Caki2 (cell line): ENCODE results near the gene ZNF664. TPM values are rescaled to one million over a fixed set of nuclear protein-coding genes. Genes with fewer than 3 reads are reported as not detected.

Source experiments
- DNase-seq: peaks from one replicate; pipeline ENCODE4 v3.0.0-alpha.2; 2015; ENCODE audit warnings: low read depth
- in situ Hi-C: cut with HindIII; loops from 2 replicates; pipeline ENCODE4 v1.10.0; 2016; ENCODE audit warnings: low sequenced_read_pairs, low pct_unique_long_range_greater_than_20kb, mixed read lengths
- total RNA-seq: library from RNA; depleted of rRNA; stranded (reverse); fragments of >200 nt; shearing (Covaris generic); gene quantifications from 2 replicates; pipeline ENCODE4 v1.2.3, GENCODE V29; 2014; ENCODE audit warnings: low replicate concordance

ZNF664 gene
- total RNA-seq, 1 experiment from 2014 or later, result 44.9 TPM

DNA sequence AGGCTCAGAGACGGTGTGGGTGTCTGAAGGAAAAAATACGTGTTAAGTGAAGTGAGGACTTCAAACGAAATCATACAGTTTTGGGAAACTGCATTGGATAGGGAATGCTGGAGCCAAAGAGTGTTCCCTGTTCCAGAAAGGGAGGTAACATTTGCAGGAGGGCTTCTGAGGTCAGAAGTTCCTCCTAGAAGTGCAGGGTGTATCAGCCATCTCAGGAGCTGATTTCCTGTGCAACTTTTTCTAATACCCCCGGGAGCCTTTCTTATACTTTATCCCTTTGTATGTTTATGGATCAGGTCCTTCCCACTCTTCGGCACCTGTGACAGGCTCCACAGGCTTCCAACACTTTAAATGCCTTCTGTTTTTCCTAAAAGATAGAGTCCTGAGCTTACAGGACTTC, 24.9 kb downstream of the ZNF664 start:
- DNase-seq, result no peak
- in situ Hi-C loops, result no loop called here

DNA sequence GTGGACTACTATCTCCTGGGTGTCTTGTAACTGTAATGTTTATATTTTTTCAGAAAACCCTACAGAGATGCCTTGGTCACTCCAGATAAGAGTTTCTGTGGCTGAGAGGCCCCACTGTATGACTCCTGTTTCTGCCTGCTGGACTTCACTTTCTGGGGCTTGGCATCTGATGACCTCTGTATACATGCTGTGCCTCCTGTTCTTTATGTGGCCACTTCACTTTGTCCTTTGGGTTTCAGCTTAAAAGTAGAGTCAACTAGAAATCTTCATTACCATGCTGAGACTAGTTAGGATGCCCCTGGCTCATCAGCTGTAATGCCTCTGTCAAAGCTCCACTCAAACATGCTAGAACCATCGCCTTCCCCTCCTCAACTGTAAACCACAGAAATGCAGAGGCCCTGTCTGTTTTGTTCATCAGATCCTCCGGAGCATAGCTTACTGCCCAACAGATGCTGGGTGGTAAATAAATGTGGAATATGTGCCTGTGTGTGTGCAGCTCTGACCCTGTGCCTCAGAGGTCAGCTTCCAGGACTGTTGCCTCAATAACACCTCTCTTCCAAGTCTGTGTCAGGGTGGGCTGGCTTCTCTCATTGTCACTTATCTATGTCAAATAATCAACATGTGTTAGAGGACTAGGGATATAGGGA, 25.5 kb downstream of the ZNF664 start:
- no peak for DNase-seq
- in situ Hi-C loops, result no loop called here

DNA sequence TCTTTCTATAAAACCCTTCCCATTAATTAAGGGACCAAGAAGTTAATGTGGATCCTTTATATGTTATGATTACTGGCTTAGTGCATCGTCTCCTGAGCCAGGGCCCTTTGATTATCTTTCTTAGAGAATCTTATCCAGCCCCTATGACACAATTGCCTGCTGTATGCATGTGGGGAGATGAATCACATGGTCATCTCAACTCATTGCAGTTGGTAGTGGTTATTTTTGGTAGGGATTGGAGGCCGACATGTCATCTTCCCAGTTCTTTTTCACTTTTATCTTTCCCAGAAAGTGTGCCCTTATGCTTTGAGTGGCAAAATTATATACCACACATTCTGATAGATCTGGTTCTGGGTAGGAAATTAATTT, 26.0 kb downstream of the ZNF664 start:
- in situ Hi-C loops, result no loop called here
- DNase-seq, result no peak

DNA sequence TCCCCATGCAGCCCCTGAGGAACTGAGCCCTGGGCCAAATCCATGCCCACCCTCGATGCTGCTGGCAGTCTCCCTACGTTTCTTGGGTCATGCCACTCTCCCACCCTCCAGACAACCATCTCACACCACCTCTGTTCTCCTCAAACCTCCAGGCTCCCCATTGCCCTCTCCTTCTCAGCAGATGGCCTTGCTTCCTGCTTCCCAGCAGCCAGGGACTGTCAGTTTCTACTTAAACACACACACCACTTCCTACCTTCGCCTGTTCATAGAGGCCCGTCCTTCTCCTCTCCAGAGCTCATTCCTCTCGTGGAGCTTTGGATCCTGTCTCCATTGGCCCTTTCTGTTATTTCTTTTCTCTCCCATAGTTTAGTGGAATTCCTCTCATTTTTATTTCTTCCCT, 27.1 kb downstream of the ZNF664 start:
- DNase-seq, result no peak
- in situ Hi-C loops, result no loop called here

DNA sequence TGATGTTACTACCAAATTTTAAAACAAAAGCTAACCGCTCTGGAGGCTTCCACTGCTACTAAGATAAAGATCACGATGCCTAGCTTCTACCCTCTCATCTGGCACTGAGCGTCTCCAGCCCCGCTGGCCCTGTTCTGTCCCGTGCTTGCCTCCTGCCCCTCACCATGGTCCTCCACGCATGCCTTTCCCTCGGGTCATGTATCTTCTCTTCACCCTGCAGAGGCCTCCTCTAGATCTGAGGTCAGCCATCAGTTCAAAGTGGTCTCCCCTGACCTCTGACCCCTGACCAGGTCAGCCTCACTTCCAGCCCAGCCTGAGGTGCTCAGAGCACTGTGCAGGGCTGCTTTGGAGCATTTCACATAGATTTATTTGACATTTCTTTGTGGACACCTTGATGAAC, 28.3 kb downstream of the ZNF664 start:
- in situ Hi-C loops, result no loop called here
- DNase-seq, result no peak

DNA sequence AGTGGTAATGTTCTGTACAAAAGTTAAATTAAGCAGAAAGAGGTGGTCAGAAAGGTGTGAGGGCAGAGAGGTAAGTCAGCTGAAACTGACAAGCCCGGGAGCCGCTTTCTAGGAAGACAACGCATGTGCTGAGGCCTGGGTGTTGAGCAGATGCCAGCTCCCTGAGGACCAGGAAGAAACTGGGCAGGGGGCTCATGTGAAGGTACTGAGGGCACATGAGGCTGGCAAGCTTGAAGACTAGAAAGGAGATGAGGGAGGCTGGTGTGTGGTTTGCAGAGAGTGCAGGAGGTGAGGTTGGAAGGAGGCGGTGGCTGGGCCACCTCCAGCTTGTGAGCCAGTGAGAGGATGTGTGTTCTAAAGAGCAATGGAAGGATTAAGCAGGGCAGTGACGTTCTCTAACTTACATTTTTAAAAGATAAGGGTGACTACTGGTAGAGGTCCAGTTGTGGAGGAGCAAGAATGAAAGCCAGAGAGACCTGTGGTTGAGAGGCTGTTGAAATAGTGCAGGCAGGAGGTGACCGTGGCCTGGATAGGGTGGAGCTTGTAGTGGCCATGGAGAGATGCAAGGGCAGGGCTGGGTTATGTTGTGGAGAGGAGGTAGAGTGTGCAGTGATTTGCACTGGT, 29.1 kb downstream of the ZNF664 start:
- in situ Hi-C loops, result no loop called here
- no peak for DNase-seq

DNA sequence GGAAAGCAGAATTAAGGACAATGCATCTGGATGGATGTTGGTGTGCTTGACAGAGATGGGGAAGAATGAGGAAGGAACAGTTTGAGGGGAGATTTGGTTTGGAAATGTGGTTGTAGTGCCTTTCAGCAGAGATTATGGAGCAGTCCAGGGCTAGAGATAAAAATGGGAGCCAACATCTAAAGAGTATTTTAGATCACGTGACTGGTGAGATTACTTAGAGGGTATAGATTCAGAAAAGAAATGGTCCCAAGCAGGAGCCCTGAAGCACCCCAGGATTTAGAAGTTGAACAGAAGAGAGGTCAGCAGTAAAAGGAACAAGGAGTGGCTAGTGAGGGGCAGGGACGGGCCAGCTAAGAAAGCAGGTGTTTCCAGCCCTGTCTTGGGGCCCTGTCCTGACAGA, 29.6 kb downstream of the ZNF664 start:
- no peak for DNase-seq
- in situ Hi-C loops, result no loop called here

DNA sequence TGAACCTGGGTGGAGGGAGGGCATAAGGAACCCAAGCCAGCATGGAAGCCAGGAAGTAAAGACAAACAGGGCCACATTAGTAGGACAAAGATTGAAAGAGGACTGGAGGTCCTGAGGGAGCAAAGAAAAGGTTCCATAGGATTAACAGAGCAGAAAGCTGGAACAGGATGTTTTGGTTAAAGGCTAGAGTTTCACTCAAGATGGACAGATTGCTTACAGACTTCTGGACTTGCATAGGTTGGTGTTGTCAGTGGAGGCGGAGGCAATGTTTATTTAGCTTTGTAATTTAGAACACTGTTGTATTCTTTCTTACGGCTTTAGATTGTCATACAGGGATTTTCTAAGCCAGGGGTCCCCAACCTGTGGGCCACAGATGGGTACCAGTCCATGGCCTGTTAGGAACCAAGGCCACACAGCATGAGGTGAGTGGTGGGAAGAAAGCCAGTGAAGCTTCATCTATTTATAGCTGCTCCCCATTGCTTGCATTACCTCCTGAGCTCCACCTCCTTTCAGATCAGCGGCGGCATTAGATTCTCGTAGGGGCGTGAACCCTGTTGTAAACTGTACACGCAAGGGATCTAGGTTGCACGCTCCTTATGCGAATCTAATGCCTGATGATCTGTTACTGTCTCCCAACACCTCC, 31.3 kb downstream of the ZNF664 start:
- DNase-seq, result no peak
- in situ Hi-C loops, result no loop called here

DNA sequence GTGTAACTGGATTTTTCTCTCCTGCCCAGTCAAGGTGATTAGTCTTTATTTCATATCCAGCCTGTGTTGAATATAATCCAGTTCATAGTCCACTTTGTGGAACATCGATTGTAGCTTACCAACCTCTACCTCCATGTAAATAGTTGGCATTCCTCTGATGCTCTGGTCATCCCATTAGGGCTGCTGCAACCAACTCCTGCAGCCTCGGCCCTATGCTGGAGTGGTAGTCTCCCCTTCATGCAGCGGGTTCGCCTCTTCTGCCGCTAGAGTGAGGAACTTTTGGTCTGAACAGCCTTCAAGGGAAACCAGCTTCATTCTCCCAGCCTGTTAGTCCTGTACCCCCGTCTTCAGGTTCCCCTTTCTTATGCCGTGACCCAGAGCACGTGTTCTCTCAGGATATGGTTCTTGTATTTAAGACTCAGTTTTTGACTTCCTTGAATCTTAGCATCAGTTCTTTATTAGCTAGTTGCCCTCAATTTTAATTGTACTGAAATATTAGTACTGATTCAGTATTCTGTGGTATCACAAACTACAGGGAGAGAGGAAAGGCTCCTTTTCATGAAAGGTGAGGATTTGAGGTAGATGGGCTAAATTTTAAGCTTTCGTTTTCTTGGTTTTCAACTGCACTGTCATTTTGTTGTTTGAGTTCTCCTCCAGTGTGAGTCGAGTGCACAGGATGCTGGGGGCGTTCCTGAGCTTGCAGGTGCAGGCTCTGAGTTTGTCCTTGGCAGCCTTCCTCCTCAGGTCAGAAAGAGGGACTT, 33.2 kb downstream of the ZNF664 start:
- no peak for DNase-seq
- in situ Hi-C loops, result no loop called here

DNA sequence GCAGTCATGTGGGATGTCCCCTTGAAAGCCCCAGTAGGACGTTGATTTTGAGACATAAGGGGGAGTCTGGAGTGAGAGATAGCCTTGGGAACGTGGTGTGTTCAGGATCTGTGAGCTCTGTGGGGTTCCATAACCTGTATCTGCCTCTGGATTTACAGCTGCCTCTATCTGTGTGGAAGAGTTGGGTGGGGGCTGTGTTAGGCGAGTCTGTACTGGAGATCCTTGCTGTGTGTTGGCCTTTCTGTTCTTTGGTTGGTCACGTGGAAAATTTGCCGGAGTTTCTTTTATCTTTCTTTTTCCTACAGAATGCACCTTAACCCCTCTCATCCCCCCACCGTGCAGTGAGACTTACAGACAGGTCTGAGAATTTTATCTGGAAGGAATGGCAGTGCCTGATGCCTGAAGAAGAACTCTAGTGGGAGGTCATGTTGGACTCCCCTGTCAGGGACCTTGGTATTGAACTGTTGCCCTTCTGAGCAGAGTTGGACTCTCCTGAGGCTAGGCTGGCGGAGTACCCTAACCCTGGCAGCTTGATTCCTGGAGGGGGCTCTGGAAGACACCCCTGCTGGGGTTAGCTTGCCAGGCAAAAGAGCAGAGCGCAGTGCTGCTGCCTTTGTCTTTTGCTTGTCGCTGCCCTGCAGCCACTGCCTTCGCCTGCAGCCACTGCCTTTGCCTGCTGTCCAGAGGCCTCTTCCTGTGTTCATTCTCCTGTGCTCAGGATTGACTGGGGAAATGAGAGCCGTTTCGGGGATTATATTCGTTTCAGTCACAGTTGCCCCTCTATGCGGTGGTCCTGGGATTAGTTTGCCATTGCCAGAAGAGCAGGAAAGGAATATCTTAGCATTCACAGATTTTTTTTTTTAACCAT, 34.1 kb downstream of the ZNF664 start:
- in situ Hi-C loops, result no loop called here

DNA sequence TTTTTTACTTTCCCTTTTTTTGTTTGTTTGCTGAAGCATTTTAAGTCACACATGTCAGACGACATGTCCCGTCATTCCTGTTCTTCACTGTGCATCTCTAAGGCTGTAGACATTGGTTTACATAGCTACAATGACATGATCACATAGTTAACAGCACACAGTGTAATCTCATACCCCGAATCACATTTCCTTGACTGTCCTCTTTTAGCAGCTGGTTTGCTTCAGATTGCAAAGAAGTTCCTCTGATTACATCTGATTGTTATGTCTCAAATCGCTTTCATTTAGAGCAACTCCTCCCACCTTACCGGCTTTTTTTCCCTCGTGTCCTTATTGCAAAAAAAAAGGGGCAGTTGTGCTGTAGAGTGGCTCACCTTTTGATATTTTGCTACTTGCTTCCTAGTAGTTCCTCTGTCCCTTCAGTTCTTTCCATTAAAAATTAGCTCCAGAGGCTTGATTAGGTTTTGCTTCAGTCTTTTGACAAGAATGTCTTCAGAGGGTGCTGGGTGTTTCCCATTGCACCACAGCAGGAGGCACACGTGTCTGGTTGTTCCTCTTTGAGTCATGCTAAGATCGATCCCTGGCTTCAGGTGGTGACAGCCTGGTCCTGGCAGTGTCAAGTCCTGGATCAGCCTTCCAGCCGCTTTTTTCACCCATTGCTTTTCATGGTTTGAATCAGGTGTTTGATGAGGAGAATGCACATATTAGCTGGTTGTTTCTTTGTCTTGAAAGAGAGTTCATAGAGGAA, 35.0 kb downstream of the ZNF664 start:
- in situ Hi-C loops, result no loop called here
- DNase-seq, result no peak

More for the DNA sequence above, 34.1 kb downstream of the ZNF664 start:
- DNase-seq, result no peak

DNA sequence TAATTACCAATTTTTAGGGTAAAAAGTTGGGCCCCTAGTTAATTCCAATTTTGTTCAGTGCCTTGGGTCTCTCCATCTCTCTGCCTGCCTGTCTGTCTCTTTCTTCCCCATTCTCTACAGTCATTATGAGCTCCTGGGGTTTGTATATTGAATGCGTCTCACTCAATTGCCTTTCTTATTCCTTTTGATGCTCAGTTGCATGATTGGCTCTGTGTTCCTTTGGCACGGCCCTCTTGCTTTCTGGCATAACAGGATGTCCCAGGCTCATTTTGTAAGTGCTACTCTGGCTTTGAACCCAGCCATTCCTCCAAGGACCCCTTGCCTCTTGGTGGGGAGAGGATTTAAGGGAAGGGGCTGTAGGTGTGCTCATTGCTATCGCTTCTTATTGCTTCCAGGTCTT, 35.6 kb downstream of the ZNF664 start:
- no peak for DNase-seq
- in situ Hi-C loops, result no loop called here

DNA sequence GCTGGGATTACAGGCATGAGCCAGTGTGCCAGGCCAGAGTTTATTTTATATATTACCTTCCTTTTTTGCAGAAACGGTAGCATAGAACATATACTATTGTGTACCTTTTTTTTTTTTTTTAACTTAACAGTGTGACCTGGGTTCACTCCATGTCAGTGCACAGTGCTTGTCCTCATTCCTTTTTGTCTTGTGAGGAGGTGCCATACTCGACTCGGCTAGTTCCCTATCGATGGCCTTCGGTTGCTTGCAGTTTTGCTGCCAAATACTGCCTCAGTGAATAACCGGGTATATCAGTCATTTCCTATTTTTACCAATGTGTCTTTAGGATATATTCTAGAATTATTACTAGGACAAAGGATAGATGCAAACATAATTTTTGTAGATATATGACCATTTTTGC, 36.8 kb downstream of the ZNF664 start:
- no peak for DNase-seq
- in situ Hi-C loops, result no loop called here

DNA sequence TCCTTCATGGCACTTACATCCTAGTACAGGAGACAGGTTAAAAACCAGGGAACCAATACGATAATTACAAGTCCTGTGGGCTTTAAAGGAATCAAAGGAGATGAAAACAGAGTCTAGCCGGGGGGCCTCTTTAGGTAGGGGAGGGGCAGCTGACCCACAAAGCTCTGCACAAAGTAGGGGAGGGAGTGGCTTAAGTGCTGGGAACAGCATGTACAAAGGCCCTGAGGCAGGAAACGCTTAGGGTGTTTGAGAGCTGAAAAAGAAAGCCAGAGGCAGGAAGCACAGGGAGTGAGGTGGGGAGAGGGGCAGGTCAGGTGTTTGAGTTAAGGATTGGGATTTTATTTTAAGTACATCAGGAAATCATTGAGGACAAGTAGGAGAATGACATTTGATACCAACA, 37.7 kb downstream of the ZNF664 start:
- in situ Hi-C loops, result no loop called here
- DNase-seq, result no peak

DNA sequence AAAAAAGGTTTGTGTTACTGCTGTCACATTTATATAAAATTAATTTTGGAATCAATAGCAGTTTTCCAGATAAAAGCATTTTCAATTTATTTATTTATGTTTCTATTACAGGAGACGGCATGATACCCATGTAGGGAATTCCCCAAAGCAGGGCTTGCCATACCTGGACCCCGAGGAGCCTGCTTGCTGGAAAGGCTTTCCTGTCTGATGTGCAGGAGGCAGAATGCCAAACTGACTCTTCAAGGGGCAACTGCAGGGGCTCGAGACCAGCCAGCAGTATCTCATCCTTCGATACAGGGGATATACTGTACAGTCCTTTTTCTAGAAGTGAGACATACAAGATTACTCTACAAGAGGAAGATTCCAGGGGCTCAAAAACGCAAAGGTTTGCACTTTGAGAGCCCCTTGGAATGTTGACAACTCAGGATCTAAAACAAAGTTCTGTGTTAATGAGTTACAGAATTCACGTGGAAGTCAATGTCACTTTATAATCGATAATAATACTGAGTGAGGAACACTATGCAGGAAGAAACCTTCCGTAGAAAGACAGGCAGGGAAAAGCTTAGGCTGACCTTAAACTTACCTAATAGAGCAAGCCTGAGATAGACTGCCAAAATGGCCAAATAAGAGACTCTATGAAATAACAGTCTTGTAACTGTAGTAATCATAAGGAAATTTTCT, 38.6 kb downstream of the ZNF664 start:
- in situ Hi-C loops, result no loop called here
- no peak for DNase-seq

DNA sequence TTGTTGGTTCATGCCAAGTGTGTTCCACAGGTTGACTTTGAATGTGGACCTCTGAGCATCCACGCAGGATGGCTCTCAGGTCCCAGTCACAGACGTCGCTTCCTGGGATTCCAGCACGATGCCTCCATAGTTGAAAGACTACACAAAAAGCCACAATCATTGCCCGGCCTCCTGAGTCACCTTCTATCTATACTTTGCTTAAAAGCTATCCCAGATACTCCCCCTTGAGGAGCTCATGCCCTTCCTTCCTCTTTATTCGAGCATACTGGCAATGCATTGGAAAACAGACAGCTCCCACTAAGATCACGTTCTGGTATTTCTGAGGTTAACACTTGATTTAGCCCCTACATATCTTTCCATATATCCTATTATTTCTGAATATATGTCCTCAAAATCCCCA, 40.1 kb downstream of the ZNF664 start:
- DNase-seq, result no peak
- in situ Hi-C loops, result no loop called here
